HG03159 (cell line): Measurements from ENCODE around the gene MBL2.
A peak's percentile ranks its signal among the peaks of the same experiment; 100 is the strongest.

Source experiments
- ATAC-seq: cut with Tn5 transposase; IDR thresholded peaks from one replicate; pipeline ENCODE4 v1.9.1; 2021; ENCODE audit warnings: mild to moderate bottlenecking, moderate library complexity; ENCODE audit not compliant: unreplicated experiment

MBL2 gene

GRCh38 chr10:52740913-52741675 is 31.5 kb downstream of the MBL2 start:
- ATAC-seq: peak; percentile 66

- no peak for ATAC-seq
Observed at GRCh38 chr10:52740155-52740549, 32.4 kb downstream of the MBL2 start.

GRCh38 chr10:52739380-52740154 is 33.0 kb downstream of the MBL2 start:
- ATAC-seq: no peak

- no peak for ATAC-seq
Observed at GRCh38 chr10:52738951-52739350, 33.6 kb downstream of the MBL2 start.

- peak; percentile 85 for ATAC-seq
Observed at GRCh38 chr10:52729271-52730104, 43.1 kb downstream of the MBL2 start.

GRCh38 chr10:52720018-52720417 is 52.6 kb downstream of the MBL2 start:
- no peak for ATAC-seq
